Fibroblast of lung (primary cell): Measurements from ENCODE around the gene PPP1R12A.

Experiments used
- CTCF ChIP-seq, 2 donors: IDR thresholded peaks in 1 of 2; conservative IDR thresholded peaks in 1 of 2; 1 replicate in 1 of 2; 2 replicates in 1 of 2; pipeline ENCODE4 v1.5.1; 2011 to 2012; ENCODE audit warnings: low read length in 2 of 2, control low read depth in 1 of 2, inconsistent platforms in 1 of 2, low read depth in 1 of 2, mild to moderate bottlenecking in 1 of 2
- EZH2 ChIP-seq: IDR thresholded peaks from 2 replicates; pipeline ENCODE4 v1.5.1; 2012; ENCODE audit warnings: low read length, control low read depth, mild to moderate bottlenecking; ENCODE audit errors: missing control alignments

GRCh38 chr12:79764641-79765040 is 170.3 kb downstream of the PPP1R12A start:
- TF ChIP-seq CTCF (conservative IDR thresholded peaks at IDR 0.05 in 1 of 2, IDR thresholded peaks at IDR 0.05 in 1 of 2; ENCODE audit: low read depth in 1 of 2, low read length in 2 of 2) (no peak), EZH2 (no peak)
